SK-N-SH treated with all-trans-retinoic acid at 6 μM for 48 hours (cell line): ENCODE data around the gene MKI67.

Source experiments
- ARNTL ChIP-seq: fragments of 450-650 bp; formaldehyde crosslinking; IDR thresholded peaks from 2 replicates; pipeline ENCODE4 v1.5.0; 2020; ENCODE audit warnings: low read depth, mild to moderate bottlenecking, moderate library complexity, borderline replicate concordance
- CSDC2 ChIP-seq: fragments of 250-450 bp; sonication (Bioruptor Pico); IDR thresholded peaks from 2 replicates; pipeline ENCODE4 v1.5.0; 2020; ENCODE audit warnings: mild to moderate bottlenecking, moderate library complexity
- ESRRG ChIP-seq: fragments of 250-450 bp; sonication (Bioruptor Pico); IDR thresholded peaks from 2 replicates; pipeline ENCODE4 v1.6.1; 2021; ENCODE audit warnings: mild to moderate bottlenecking
- GLIS3 ChIP-seq: fragments of 250-450 bp; sonication (Bioruptor Pico); IDR thresholded peaks from 2 replicates; pipeline ENCODE4 v1.5.0; 2020; ENCODE audit warnings: mild to moderate bottlenecking, moderate library complexity
- ISL1 ChIP-seq: fragments of 250-450 bp; sonication (Bioruptor Pico); IDR thresholded peaks from 2 replicates; pipeline ENCODE4 v2.1.2; 2022; ENCODE audit warnings: mild to moderate bottlenecking, moderate library complexity
- OSR1 ChIP-seq: fragments of 250-450 bp; sonication (Bioruptor Pico); IDR thresholded peaks from 2 replicates; pipeline ENCODE4 v1.8.0; 2022; ENCODE audit warnings: moderate library complexity, mild to moderate bottlenecking, inconsistent platforms
- ZFP3 ChIP-seq: fragments of 250-450 bp; sonication (Bioruptor Pico); IDR thresholded peaks from 2 replicates; pipeline ENCODE4 v1.5.0; 2020; ENCODE audit warnings: mild to moderate bottlenecking, moderate library complexity
- ZNF565 ChIP-seq: fragments of 450-650 bp; formaldehyde crosslinking; conservative IDR thresholded peaks from 2 replicates; pipeline ENCODE4 v1.5.0; 2020; ENCODE audit warnings: low read depth, mild to moderate bottlenecking, moderate library complexity
- TF ChIP-seq, protein P1 (sequence below): fragments of 250-450 bp; sonication (Bioruptor Pico); IDR thresholded peaks from 2 replicates; pipeline ENCODE4 v1.8.0; 2020; ENCODE audit warnings: mild to moderate bottlenecking, moderate library complexity, borderline replicate concordance

DNA sequence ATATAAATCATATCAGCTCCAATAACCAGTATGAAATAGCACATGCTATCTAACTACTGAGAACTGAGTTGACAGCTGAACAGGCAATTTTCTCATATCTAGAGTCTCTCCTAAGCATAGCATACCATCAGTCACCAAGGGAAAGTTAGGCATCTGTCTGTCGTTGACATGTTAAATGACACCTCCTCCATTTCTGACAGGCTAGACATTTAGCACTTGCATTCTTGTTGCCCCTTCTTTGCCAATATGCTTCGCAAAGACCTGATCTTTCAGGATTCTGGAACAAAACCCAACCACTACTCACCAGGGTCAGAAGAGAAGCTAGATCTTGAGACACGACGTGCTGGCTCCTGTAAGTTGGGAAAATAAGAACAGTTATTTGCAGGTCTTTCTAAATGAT is 10.0 kb downstream of the MKI67 start:
- TF ChIP-seq CSDC2 (CRISPR knock-in tag), result no peak
- no peak for TF ChIP-seq ISL1 (CRISPR knock-in tag)
- TF ChIP-seq ARNTL (CRISPR knock-in tag), result no peak
- no peak for TF ChIP-seq ZNF565 (CRISPR knock-in tag)
- TF ChIP-seq ESRRG (CRISPR knock-in tag), result no peak
- TF ChIP-seq ZFP3 (CRISPR knock-in tag), result no peak
- TF ChIP-seq OSR1, result no peak
- TF ChIP-seq, protein P1, sequence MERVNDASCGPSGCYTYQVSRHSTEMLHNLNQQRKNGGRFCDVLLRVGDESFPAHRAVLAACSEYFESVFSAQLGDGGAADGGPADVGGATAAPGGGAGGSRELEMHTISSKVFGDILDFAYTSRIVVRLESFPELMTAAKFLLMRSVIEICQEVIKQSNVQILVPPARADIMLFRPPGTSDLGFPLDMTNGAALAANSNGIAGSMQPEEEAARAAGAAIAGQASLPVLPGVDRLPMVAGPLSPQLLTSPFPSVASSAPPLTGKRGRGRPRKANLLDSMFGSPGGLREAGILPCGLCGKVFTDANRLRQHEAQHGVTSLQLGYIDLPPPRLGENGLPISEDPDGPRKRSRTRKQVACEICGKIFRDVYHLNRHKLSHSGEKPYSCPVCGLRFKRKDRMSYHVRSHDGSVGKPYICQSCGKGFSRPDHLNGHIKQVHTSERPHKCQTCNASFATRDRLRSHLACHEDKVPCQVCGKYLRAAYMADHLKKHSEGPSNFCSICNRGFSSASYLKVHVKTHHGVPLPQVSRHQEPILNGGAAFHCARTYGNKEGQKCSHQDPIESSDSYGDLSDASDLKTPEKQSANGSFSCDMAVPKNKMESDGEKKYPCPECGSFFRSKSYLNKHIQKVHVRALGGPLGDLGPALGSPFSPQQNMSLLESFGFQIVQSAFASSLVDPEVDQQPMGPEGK, result no peak
- TF ChIP-seq GLIS3 (CRISPR knock-in tag), result no peak
